Lung (tissue), 12 donors: ENCODE measurements around the gene SLC41A3. TPM values are rescaled to one million over a fixed set of nuclear protein-coding genes. Genes with fewer than 3 reads are reported as not detected.

Experiments used
- ATAC-seq: fragments of 200-7000 bp; cut with Tn5 transposase; one replicate; pipeline ENCODE4 v1.9.1; 2020; ENCODE audit warnings: moderate number of reproducible peaks; ENCODE audit not compliant: insufficient read depth, low FRiP score
- DNase-seq, 3 donors: peaks; one replicate each; pipeline ENCODE4 v3.0.0-alpha.2; 2013 to 2017
- H3K27ac ChIP-seq, 2 donors: one replicate each; pipeline ENCODE4 v1.5.1; 2013; ENCODE audit warnings: mild to moderate bottlenecking in 2 of 2, moderate library complexity in 2 of 2, control low read depth in 1 of 2, inconsistent platforms in 1 of 2, low read depth in 1 of 2, low read length in 1 of 2
- H3K27me3 ChIP-seq, 3 donors: one replicate each; pipeline ENCODE4 v1.5.1; 2013; ENCODE audit warnings: low read length in 2 of 3; ENCODE audit not compliant: control insufficient read depth in 3 of 3, insufficient read depth in 3 of 3
- H3K36me3 ChIP-seq, 4 donors: one replicate each; pipeline ENCODE4 v1.5.1; 2013; ENCODE audit warnings: low read length in 4 of 4, mild to moderate bottlenecking in 1 of 4, moderate library complexity in 1 of 4; ENCODE audit not compliant: control insufficient read depth in 4 of 4, insufficient read depth in 4 of 4
- H3K4me1 ChIP-seq, 5 donors: one replicate each; pipeline ENCODE4 v1.5.1; 2013; ENCODE audit warnings: low read length in 5 of 5, mild to moderate bottlenecking in 2 of 5, moderate library complexity in 1 of 5; ENCODE audit not compliant: control insufficient read depth in 5 of 5, insufficient read depth in 5 of 5
- H3K4me3 ChIP-seq: one replicate; pipeline ENCODE4 v1.5.1; 2013; ENCODE audit warnings: mild to moderate bottlenecking, control low read depth, moderate library complexity
- H3K9ac ChIP-seq, 2 donors: one replicate each; pipeline ENCODE4 v1.5.1; 2013; ENCODE audit warnings: low read length in 2 of 2, control low read depth in 1 of 2; ENCODE audit not compliant: insufficient read depth in 1 of 2
- H3K9me3 ChIP-seq, 4 donors: one replicate each; pipeline ENCODE4 v1.5.1; 2013; ENCODE audit warnings: low read length in 3 of 4, mild to moderate bottlenecking in 1 of 4, moderate library complexity in 1 of 4; ENCODE audit not compliant: control insufficient read depth in 4 of 4, insufficient read depth in 3 of 4
- CTCF ChIP-seq: IDR thresholded peaks from 2 replicates; pipeline ENCODE4 v1.5.1; 2012; ENCODE audit warnings: mild to moderate bottlenecking; ENCODE audit errors: control extremely low read depth, extremely low read depth
- WGBS, 2 donors: extraction: QIAGEN DNeasy Blood & Tissue Kit; methylation state at CpG; one replicate each; pipeline ENCODE4 v1.1.7; 2013; 5-methylcytosine and 5-hydroxymethylcytosine counted together
- polyA plus RNA-seq, 2 donors: library from polyadenylated mRNA; stranded (reverse); fragments of 200-250 nt; gene quantifications; one replicate each; pipeline ENCODE4 v1.2.1, GENCODE V29; 2013
- total RNA-seq, 2 donors: library from RNA; depleted of rRNA in 1 of 2; stranded (reverse); fragments of >200 nt in 1 of 2; gene quantifications; one replicate each; pipeline ENCODE4 v1.2.1, GENCODE V29; 2014 to 2021
- donor health status: control.
- donor health status: control.
- donor health status: Bipolar disorder and iron deficiency.
- donor health status: healthy.
- donor health status: DM: yes; HTN: yes; CAD: no.

The SLC41A3 gene
- total and polyA plus RNA-seq, 4 donors, result 16.9 to 50.2 (median 34.8) TPM

- no peak for TF ChIP-seq CTCF
- ATAC-seq (no peak), DNase-seq (no peak)
- H3K27ac ChIP-seq, result no peak overlapping the region
- no peak overlapping the region for H3K4me3 ChIP-seq
- no peaks in the 10 kb centered on the region for H3K36me3 ChIP-seq
- H3K4me1 ChIP-seq, result peaks cover 0 to 4% (median 0%) of the 10 kb centered on the region in 5 donors
- no peaks in the 10 kb centered on the region for H3K27me3 ChIP-seq
- no peak overlapping the region for H3K9ac ChIP-seq
- 89 to 97% methylated on average over 15 to 16 of the region's 16 CpGs for WGBS, 2 donors
- peaks cover 0 to 2% (median 0%) of the 10 kb centered on the region in 4 donors for H3K9me3 ChIP-seq
These were observed 21.8 kb upstream of the SLC41A3 start for GRCh38 chr3:126105691-126106187.

GRCh38 chr3:126104742-126105605 lies 21.1 kb upstream of the SLC41A3 start:
- Histone ChIP-seq H3K36me3 (no peaks in the 10 kb centered on the region), H3K9ac (no peak overlapping the region), H3K27ac (no peak overlapping the region), H3K9me3 (peaks cover 0 to 2% (median 0%) of the 10 kb centered on the region in 4 donors), H3K4me1 (peaks cover 0 to 4% (median 0%) of the 10 kb centered on the region in 5 donors), H3K4me3 (no peak overlapping the region), H3K27me3 (no peaks in the 10 kb centered on the region)
- no peak for DNase-seq
- TF ChIP-seq CTCF, result no peak
- no peak for ATAC-seq
- 88 to 94% methylated on average over 12 to 15 of the region's 15 CpGs for WGBS, 2 donors

DNA sequence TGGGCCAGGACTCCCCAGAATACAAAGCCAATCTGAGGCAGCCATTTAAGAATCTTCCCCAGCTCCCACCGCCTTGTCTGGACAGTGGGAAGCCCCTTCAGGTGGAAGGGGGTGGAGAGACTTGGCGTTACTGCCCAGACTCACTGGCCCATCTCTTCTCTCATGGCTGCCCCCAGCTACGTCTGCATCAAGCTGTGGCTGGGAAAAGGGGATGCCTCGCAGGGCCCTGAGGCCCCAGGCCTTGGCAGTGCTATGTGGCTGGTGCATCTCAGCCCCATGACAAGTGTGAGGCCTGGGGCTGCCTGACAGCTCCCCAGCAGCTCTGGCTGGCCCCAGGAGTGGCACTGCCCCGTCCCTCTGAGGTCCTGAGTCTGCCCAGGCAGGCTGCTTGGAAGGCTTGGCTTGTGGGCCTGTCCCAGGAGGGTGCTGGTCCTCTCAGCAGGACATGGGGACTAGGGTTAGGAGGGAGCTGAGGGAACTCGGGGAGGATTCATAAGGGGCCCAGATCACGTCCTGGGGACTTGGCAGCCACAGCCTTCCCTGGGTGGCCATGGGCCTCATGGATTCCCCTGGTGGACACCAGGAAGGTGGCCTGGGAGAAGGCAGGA lies 20.2 kb upstream of the SLC41A3 start:
- no peak for TF ChIP-seq CTCF
- Histone ChIP-seq H3K9ac (no peak overlapping the region), H3K4me3 (no peak overlapping the region), H3K27me3 (no peaks in the 10 kb centered on the region), H3K9me3 (peaks cover 0 to 2% (median 0%) of the 10 kb centered on the region in 4 donors), H3K36me3 (no peaks in the 10 kb centered on the region), H3K27ac (no peak overlapping the region), H3K4me1 (peaks cover 0 to 4% (median 0%) of the 10 kb centered on the region in 5 donors)
- ATAC-seq, result no peak
- no peak for DNase-seq
- WGBS, 2 donors, result 81 to 94% methylated on average over 7 of the region's 7 CpGs
